H4 (cell line): Measurements from ENCODE around the gene PKHD1. TPM values are rescaled to one million over a fixed set of nuclear protein-coding genes. Genes with fewer than 3 reads are reported as not detected.
"Not testable (repeated sequence)": the region's sequence is repeated elsewhere in the genome, so short reads cannot be mapped to it uniquely, and the experiment has no call there.

Source experiments
- DNase-seq: peaks from one replicate; pipeline ENCODE4 v3.0.0-alpha.2; 2015; ENCODE audit warnings: low spot score
- total RNA-seq: library from RNA; depleted of rRNA; stranded (reverse); fragments of >200 nt; shearing (Covaris generic); gene quantifications from 2 replicates; pipeline ENCODE4 v1.2.3, GENCODE V29; 2014

Gene PKHD1
- total RNA-seq, 1 experiment from 2014 or later, result not detected

DNA sequence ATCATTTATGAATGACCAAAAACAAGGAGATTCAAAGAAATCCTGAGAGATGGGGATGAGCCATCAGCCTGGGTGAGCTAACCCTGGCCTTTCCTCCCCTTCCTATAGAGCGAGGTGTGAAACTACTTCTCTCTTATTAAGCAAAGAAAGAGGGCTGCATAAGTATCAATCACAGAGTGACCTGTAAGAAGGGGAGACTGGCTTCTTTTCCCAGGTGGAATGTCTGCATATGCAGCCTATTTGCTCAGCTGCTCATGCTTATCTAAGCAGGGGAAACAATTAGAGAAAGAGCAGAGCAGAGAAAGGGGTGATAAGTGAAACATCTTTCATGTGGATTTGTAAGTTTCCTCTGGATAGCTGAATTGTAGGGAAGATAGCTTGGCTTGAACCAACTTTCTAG is 160.0 kb downstream of the PKHD1 start:
- DNase-seq, result no peak

GRCh38 chr6:51926125-51926524 is 161.3 kb downstream of the PKHD1 start:
- DNase-seq, result no peak

DNA sequence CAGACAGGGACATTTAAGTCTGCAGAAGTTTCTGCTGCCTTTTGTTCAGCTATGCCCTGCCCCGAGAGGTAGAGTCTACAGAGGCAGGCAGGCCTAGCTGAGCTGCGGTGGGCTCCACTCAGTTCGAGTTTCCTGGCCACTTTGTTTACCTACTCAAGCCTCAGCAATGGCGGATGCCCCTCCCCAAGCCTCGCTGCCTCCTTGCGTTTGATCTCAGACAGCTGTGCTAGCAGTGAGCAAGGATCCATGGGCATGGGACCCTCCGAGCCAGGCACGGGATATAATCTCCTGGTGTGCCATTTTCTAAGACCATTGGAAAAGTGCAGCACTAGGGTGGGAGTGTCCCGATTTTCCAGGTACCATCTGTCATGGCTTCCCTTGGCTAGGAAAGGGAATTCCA is 164.9 kb downstream of the PKHD1 start:
- DNase-seq, result not testable (repeated sequence)

DNA sequence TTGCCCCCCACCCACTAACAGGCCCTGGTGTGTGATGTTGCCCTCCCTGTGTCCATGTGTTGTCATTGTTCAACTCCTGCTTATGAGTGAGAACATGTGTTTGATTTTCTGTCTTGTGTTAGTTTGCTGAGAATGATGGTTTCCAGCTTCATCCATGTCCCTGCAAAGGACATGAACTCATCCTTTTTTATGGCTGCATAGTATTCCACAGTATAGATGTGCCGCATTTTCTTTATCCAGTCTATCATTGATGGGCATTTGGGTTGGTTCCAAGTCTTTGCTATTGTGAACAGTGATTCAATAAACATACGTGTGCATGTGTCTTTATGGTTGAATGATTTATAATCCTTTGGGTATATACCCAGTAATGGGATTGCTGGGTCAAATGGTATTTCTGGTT is 169.1 kb downstream of the PKHD1 start:
- not testable (repeated sequence) for DNase-seq

DNA sequence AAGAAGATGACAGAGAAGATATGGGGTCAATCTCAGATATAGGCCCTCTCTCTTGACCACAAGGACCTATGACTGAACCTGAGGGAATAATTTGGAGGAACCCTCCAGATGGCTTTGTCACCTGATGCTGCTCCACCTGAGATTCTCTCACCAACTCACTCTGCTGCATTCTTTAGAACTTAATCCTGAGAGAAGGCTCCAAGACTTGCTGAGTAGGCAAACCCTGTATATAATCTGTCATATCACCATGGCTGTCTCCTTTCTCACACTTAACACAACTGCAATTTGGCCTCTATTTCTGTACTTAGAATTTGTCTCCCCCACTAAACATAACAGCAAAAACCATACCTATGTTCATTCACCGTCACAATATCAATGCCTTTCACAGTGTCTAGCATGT is 172.3 kb downstream of the PKHD1 start:
- DNase-seq, result no peak

- DNase-seq, result no peak
Observed at GRCh38 chr6:51913265-51913664, 174.1 kb downstream of the PKHD1 start.

- no peak for DNase-seq
Observed at GRCh38 chr6:51910851-51911250, 176.6 kb downstream of the PKHD1 start.

- no peak for DNase-seq
Observed at GRCh38 chr6:51908243-51908642, 179.2 kb downstream of the PKHD1 start.

DNA sequence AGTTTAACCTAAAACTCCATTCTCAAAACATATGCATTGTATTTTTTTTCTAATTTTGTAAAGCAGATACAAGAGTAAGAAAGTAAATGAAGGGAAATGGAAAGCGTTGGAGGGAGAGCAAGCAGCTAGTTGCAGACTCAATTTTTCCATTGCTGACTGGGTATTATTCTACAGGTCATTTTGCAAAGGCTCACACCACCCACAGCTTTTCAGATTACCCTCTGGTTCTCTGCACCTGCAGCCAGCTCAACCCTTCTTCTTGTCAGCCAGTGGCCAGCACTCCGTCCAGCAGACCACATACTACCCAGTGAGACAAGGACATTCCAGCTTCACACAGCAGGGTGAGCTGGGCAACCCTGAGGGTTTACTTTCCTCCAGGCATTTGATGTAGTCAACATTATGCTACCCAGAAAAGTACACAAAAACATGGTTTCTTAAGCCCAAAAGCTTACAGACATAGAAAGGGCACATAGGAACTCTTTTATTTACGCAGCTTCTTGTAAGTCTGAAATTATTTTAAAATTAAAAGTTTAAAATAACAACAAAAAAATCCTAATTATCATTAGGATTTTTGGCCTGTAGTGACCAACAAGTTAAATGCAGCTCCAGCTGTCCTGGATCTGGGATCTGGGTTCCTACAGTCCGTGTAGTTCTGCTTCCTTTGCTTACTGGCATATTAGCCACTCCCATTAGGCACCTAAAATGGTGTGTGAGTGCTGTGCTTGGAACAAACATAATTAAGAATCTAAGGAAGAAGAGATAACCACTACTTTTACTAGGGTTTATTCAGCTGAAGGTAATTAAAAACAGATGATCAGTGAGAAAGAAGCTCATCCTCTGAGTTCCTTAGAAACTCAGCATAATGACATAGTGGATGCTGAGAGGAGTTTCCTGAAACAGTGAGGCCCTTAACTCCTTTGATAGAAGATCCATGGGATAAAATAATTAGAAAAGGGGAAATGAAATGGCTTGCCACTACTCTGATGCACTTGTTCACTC is 185.3 kb downstream of the PKHD1 start:
- no peak for DNase-seq

DNA sequence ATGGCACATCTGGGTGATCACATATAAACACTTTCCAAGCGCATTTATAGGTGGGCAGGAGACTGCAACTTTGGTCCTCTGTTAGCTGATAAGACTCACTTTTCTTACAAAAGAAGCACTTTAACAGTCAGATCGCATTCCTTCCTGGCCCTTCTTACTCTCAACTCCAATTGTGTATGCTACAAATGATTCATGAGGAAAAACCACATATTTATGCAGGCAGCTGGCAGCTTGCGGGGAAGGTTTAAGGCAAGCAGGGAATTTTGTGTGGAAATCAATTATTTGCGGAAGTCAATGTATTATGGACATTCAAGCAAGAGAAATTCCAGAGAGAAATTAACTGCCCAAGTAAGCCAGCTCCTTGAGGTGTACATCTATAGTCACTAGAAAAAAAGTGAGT is 194.0 kb downstream of the PKHD1 start:
- peak; percentile 79 for DNase-seq

DNA sequence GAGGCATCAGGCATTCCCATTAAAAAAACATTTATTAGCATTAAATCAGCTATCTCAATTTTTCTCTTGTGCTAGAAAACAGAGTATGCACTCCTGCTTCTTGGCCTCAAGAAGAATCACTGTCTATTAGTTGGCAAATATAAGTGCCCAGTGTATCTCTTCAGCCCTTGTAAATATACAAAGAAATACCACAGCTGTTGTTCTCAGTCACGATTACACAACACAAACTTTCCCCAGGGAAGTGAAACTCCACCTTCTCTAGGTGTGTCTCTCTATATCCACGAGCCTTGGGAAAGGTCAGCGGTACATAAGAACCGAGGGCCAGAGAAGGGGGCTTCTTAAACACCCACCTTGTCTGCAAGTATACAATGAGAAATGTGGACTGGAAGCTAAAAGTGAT is 194.7 kb downstream of the PKHD1 start:
- DNase-seq, result no peak

DNA sequence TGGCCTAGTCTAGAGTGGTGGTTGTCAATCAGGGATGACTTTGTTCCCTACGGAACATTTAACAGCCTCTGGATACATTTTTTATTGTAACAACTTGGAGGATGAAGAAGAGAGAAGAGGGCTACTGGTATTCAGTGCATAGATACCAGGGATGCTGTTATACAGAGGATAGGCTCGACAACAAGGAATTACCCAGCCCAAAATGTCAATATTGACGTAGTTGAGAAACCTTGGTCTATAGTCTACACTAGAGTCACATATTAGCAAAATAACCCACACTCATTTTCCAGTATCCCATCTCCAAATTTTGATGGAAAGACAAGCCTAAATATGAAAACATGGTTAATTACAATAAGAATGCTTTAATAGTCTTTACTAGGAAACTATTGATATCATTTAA is 195.1 kb downstream of the PKHD1 start:
- DNase-seq, result no peak

DNA sequence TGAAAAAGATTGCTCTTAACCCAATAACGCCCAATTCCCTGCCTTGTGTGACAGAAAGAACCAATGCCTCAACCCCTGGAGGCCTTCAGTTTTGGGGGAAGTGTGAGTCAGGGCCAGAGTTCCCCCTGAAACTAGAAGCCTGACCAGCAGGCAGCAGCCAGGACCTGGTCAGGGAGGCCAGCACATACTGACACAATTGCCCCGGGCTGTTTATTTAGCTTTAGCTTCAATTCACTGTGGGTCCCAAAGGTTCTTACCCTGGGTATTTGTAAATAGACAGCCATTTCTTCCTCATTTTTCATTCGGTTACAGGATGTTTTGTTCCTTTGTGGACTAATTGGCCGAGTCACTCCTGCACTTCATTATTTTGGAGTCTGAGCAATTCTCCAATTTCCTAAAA is 195.6 kb downstream of the PKHD1 start:
- DNase-seq, result no peak

GRCh38 chr6:51887859-51888258 is 199.6 kb downstream of the PKHD1 start:
- DNase-seq, result no peak

DNA sequence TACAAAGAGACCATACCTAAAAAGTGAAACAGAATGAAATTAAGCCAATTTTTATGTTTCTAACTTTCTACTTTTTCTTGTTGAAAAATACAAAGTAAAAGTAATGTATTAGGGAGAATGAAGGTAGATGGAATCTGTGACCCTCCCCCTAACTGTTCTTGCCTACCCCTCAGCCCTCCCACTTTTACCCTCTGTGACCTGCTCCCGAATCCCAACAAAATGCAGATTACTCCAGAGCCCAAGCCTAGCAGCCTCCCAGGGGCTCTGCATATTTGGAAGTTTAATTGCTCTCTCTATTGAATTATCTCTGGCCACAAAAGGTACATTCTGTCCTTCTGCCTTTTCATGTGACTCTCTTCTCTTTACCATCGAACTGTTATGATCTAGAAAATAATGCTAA is 201.5 kb downstream of the PKHD1 start:
- no peak for DNase-seq

- DNase-seq, result no peak
Observed at GRCh38 chr6:51868591-51869355, 218.6 kb downstream of the PKHD1 start.

- DNase-seq, result no peak
Observed at GRCh38 chr6:51866867-51867266, 220.5 kb downstream of the PKHD1 start.

DNA sequence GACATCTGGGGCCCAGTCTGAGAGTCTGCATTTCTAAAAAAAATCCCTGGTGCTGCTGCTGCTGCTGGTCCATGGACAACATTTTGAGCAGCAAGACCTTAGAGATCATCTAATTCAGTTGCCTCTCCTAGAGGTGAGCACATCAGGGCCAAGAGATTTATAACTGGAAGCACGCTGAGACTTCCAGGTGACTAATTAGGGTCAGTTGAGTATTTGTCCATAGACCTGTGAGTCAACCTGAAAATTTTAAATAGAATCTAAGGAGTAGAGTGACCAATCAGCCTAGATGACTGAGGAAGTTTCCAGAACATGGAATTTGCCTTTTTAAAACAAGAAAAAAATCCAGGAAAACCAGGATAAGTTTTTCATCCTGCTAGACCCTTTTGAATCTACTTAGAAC is 221.4 kb downstream of the PKHD1 start:
- no peak for DNase-seq

- no peak for DNase-seq
Observed at GRCh38 chr6:51865176-51865575, 222.2 kb downstream of the PKHD1 start.

DNA sequence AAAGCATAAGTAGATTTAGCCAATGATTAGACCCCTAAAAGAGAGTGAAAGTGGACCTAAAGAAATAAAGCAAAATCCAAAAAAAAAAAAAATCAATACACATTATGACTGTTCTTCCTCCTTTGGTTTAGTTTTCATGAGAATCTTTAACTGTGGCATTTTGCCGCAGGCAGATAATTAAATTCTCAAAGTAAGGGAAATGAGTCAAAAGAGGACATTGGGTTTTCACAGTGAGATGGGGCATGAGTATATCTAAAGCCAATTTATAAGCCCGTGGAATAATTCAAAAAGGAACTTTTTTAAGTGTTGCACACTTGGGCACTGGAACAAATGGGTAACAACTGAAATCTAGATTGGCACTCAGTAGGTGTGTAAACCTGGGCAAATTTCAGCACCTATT is 230.3 kb downstream of the PKHD1 start:
- no peak for DNase-seq

- no peak for DNase-seq
Observed at GRCh38 chr6:51856508-51856907, 230.9 kb downstream of the PKHD1 start.

DNA sequence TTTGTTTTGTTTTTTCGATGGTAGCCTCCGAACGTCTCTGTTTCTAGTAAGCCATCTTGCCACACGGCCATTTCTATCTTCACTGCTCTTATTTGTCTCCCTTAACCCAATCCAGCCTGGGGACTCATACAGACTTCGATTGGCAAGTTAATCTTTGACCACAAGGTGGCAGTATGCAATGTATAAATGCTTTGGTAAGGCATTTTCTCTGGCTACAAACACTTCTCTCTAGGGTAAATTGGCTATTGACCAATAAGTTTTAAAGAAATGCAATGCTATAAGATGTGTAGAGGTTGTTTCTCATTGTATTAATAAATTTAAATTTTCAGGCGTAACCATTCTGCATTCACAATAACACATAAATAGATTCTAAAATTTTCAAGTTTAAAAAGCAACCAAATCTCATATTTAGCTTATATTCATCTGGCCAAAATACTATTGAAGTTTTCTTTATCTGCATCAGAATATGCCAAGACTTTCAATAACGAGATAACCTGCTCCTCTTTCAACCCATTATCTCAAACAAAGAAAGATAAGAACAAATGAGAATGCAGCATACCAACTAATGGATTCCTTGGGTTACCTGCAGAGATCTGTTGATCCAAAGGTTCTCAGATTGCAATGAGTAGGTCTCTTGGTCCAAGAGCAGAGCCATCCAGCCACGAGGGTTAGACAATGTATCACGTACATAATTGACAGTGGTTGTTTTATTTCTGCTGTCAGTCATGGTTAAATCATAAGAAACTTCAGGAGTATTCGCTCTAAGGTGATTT is 231.9 kb downstream of the PKHD1 start:
- peak; percentile 81 for DNase-seq
